ENCODE measurements around the gene FERMT1. TPM values are rescaled to one million over a fixed set of nuclear protein-coding genes. Genes with fewer than 3 reads are reported as not detected.

The FERMT1 gene
- total RNA-seq, 2 experiments from 2014 or later = not detected

GRCh38 chr20:6070829-6071695, 51.8 kb downstream of the FERMT1 start:
- Histone ChIP-seq H3K9me2 (ENCODE audit: insufficient read depth, low read length) (no peaks in the 10 kb centered on the region), H3K4me1 (ENCODE audit: insufficient read depth, low read length, poor library complexity, severe bottlenecking) (no peaks in the 10 kb centered on the region), H2AFZ (ENCODE audit: low read length) (no peak overlapping the region), H3K27ac (ENCODE audit: low read depth, low read length, poor library complexity, severe bottlenecking) (no peak overlapping the region), H3K4me3 (ENCODE audit: low read depth, low read length, poor library complexity, severe bottlenecking) (no peak overlapping the region), H3K9me3 (ENCODE audit: low read length) (no peaks in the 10 kb centered on the region), H3K79me2 (ENCODE audit: insufficient read depth, low read depth, low read length) (no peaks in the 10 kb centered on the region), H3K36me3 (ENCODE audit: insufficient read depth, low read length) (no peaks in the 10 kb centered on the region), H4K20me1 (ENCODE audit: insufficient read depth, low read length) (no peaks in the 10 kb centered on the region), H3K4me2 (ENCODE audit: low read length) (no peak overlapping the region)
- ChIA-PET CTCF (ENCODE audit: unreplicated experiment) (interaction anchor here (0.5 kb wide), 1 partner anchor 18 kb away, joined by 3 read pairs; no protein-coding TSS in a partner anchor), POLR2A (interaction anchor here (0.6 kb wide), 1 partner anchor 926 kb away, joined by 5 read pairs; no protein-coding TSS in a partner anchor)
- BruUV-seq (replicated peaks) = no TSS peak
- TF ChIP-seq EZH2phosphoT487 (IDR thresholded peaks at IDR 0.05; ENCODE audit: borderline replicate concordance, low read depth, low read length) = no peak
- TF ChIP-seq CTCF (conservative IDR thresholded peaks at IDR 0.05; ENCODE audit: low read length) = no peak
- DNase-seq (ENCODE audit: low spot score) = no peak
- intact Hi-C loops (cut with micrococcal nuclease; ENCODE audit: unreplicated experiment) = no loop called here

- Histone ChIP-seq H3K9me3 (ENCODE audit: low read length) (no peaks in the 10 kb centered on the region), H3K27ac (ENCODE audit: low read depth, low read length, poor library complexity, severe bottlenecking) (no peak overlapping the region), H3K79me2 (ENCODE audit: insufficient read depth, low read depth, low read length) (no peaks in the 10 kb centered on the region), H2AFZ (ENCODE audit: low read length) (no peak overlapping the region), H3K4me1 (ENCODE audit: insufficient read depth, low read length, poor library complexity, severe bottlenecking) (no peaks in the 10 kb centered on the region), H3K4me3 (ENCODE audit: low read depth, low read length, poor library complexity, severe bottlenecking) (no peak overlapping the region), H3K4me2 (ENCODE audit: low read length) (no peak overlapping the region), H3K36me3 (ENCODE audit: insufficient read depth, low read length) (no peaks in the 10 kb centered on the region), H4K20me1 (ENCODE audit: insufficient read depth, low read length) (no peaks in the 10 kb centered on the region), H3K9me2 (ENCODE audit: insufficient read depth, low read length) (no peaks in the 10 kb centered on the region)
- TF ChIP-seq CTCF (conservative IDR thresholded peaks at IDR 0.05; ENCODE audit: low read length) = no peak
- TF ChIP-seq EZH2phosphoT487 (IDR thresholded peaks at IDR 0.05; ENCODE audit: borderline replicate concordance, low read depth, low read length) = no peak
- no peak for DNase-seq (ENCODE audit: low spot score)
- CTCF ChIA-PET (ENCODE audit: unreplicated experiment) = no interaction called here
- POLR2A ChIA-PET = interaction anchor here (0.5 to 1.3 kb wide), 4 partner anchors 15 to 1664 kb away, joined by 3 to 4 read pairs (median 3); no protein-coding TSS in a partner anchor
- intact Hi-C loops (cut with micrococcal nuclease; ENCODE audit: unreplicated experiment) = no loop called here
- no TSS peak for BruUV-seq (replicated peaks)
These were observed 53.2 kb downstream of the FERMT1 start for GRCh38 chr20:6069669-6070068.

GRCh38 chr20:6067763-6068318, 55.0 kb downstream of the FERMT1 start:
- Histone ChIP-seq H2AFZ (ENCODE audit: low read length) (no peak overlapping the region), H3K36me3 (ENCODE audit: insufficient read depth, low read length) (no peaks in the 10 kb centered on the region), H4K20me1 (ENCODE audit: insufficient read depth, low read length) (no peaks in the 10 kb centered on the region), H3K27ac (ENCODE audit: low read depth, low read length, poor library complexity, severe bottlenecking) (no peak overlapping the region), H3K4me3 (ENCODE audit: low read depth, low read length, poor library complexity, severe bottlenecking) (no peak overlapping the region), H3K4me2 (ENCODE audit: low read length) (no peak overlapping the region), H3K79me2 (ENCODE audit: insufficient read depth, low read depth, low read length) (no peaks in the 10 kb centered on the region), H3K9me2 (ENCODE audit: insufficient read depth, low read length) (no peaks in the 10 kb centered on the region), H3K9me3 (ENCODE audit: low read length) (no peaks in the 10 kb centered on the region), H3K4me1 (ENCODE audit: insufficient read depth, low read length, poor library complexity, severe bottlenecking) (no peaks in the 10 kb centered on the region)
- no peak for DNase-seq (ENCODE audit: low spot score)
- BruUV-seq (replicated peaks) = no TSS peak
- TF ChIP-seq CTCF (conservative IDR thresholded peaks at IDR 0.05; ENCODE audit: low read length) (no peak), EZH2phosphoT487 (IDR thresholded peaks at IDR 0.05; ENCODE audit: borderline replicate concordance, low read depth, low read length) (no peak)
- intact Hi-C loops (cut with micrococcal nuclease; ENCODE audit: unreplicated experiment) = no loop called here
- CTCF ChIA-PET (ENCODE audit: unreplicated experiment) = no interaction called here
- POLR2A ChIA-PET = no interaction called here
